ENCODE data around the gene ADAMTS1.

- no peak for TF ChIP-seq POLR2A (IDR thresholded peaks at IDR 0.05; ENCODE audit: low read depth, low read length)
- no peak for TF ChIP-seq TAF1 (IDR thresholded peaks at IDR 0.05; ENCODE audit: borderline replicate concordance, low read depth, low read length)
These were observed 31.8 kb upstream of the ADAMTS1 start for GRCh38 chr21:26877018-26877417.

All from GM12892 (cell line).